CD4-positive, alpha-beta T cell treated with Interleukin-1 beta for 1 hour (primary cell): ENCODE results near the gene TOM1L2.
A peak's percentile ranks its signal among the peaks of the same experiment; 100 is the strongest.

Source experiments
- DNase-seq, 2 donors: peaks; one replicate each; pipeline ENCODE4 v3.0.0-alpha.2; 2020 to 2022

TOM1L2 gene

GRCh38 chr17:17846003-17846402 is 126.2 kb downstream of the TOM1L2 start:
- no peak for DNase-seq

GRCh38 chr17:17845046-17845775 is 127.0 kb downstream of the TOM1L2 start:
- no peak for DNase-seq

- no peak for DNase-seq
These were observed 127.7 kb downstream of the TOM1L2 start for GRCh38 chr17:17844500-17844899.

GRCh38 chr17:17844079-17844478 is 128.1 kb downstream of the TOM1L2 start:
- DNase-seq, result no peak

- DNase-seq, result no peak
These were observed 129.1 kb downstream of the TOM1L2 start for GRCh38 chr17:17843096-17843495.

GRCh38 chr17:17842111-17842876 is 129.9 kb downstream of the TOM1L2 start:
- DNase-seq, result no peak

- no peak for DNase-seq
These were observed 130.6 kb downstream of the TOM1L2 start for GRCh38 chr17:17841601-17842025.

GRCh38 chr17:17840751-17841591 is 131.2 kb downstream of the TOM1L2 start:
- DNase-seq, result no peak

- peak; percentile 86 to 88 for DNase-seq
These were observed 132.2 kb downstream of the TOM1L2 start for GRCh38 chr17:17839791-17840707.

GRCh38 chr17:17837966-17838962 is 133.9 kb downstream of the TOM1L2 start:
- DNase-seq, result no peak

- DNase-seq, result no peak
These were observed 134.8 kb downstream of the TOM1L2 start for GRCh38 chr17:17837380-17837821.

- peak; percentile 78 to 80 for DNase-seq
These were observed 135.3 kb downstream of the TOM1L2 start, which contains the start of gene SREBF1 for GRCh38 chr17:17836818-17837379. TSS of gene SREBF1 (minus strand) at chr17:17836986. CDS start at chr17:17836817, 169 bp downstream.

- peak; percentile 97 for DNase-seq
These were observed 135.9 kb downstream of the TOM1L2 start for GRCh38 chr17:17836250-17836817.

GRCh38 chr17:17835415-17836249 is 136.6 kb downstream of the TOM1L2 start:
- DNase-seq, result no peak

- DNase-seq, result no peak
These were observed 137.2 kb downstream of the TOM1L2 start for GRCh38 chr17:17834974-17835373.

- no peak for DNase-seq
These were observed 138.4 kb downstream of the TOM1L2 start for GRCh38 chr17:17833658-17834357.

- DNase-seq, result no peak
These were observed 140.2 kb downstream of the TOM1L2 start for GRCh38 chr17:17832032-17832363.
